GM15510 (cell line): ENCODE measurements around the gene RGS7.

Experiments used
- POLR2A ChIP-seq: IDR thresholded peaks from 3 replicates; pipeline ENCODE4 v1.6.1; 2011; ENCODE audit warnings: borderline replicate concordance; ENCODE audit not compliant: insufficient read length; ENCODE audit errors: extremely low read depth

The RGS7 gene

DNA sequence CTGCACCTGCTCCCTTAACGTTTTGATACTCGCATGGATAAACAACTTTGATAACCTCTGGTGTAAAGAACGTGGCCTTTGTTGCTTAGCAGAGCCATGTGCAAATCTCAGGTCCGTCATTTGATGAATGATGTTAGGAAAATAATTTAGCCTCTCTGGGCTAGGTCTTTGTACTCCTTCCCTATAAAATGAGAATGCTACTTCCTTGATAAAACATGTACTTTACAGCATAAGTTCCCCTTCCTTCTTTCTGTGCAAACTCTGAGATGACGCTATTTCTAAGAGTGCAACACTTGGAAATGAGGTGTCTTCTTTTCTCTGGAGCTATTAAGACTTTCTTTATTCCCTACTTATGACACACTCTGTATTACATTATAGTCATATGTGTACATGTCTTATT, 243.4 kb downstream of the RGS7 start:
- TF ChIP-seq POLR2A, result no peak

DNA sequence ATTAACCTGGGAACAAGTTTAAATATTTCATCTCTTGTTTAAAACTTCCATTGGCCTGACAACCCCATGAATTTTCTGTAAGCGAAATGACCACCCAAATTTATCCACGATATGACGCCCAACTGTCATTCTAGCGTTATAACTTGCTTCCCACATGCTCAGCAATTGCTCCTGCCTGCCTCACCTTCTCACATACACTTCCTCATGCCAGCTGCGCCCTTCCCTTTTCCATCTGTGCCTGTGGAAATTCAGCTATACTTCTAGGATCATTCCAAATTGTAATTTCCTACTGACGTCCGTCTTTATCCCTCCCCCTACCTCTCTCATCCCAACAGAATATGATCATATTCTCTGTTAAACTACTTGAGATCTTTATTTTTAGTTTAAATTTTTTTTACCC, 248.0 kb downstream of the RGS7 start:
- no peak for TF ChIP-seq POLR2A

DNA sequence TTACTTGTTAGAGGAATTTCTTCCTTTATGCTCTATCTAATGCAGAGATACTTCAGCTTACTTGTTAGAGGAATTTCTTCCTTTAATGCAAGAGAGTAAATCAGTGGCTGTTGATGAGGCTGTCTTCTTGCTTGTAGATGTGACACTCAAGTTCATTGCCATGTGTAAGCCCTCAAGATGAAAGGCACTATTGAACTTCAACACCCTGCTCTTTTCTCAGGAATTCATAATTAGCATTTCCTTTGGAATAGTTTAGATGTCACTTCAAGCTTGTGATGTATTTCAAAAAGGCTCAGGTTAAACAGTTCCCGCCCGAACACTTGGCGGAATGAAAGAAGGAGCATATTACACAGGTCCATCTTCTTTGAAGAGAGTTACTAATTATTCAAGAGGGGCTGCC, 251.9 kb downstream of the RGS7 start:
- no peak for TF ChIP-seq POLR2A

DNA sequence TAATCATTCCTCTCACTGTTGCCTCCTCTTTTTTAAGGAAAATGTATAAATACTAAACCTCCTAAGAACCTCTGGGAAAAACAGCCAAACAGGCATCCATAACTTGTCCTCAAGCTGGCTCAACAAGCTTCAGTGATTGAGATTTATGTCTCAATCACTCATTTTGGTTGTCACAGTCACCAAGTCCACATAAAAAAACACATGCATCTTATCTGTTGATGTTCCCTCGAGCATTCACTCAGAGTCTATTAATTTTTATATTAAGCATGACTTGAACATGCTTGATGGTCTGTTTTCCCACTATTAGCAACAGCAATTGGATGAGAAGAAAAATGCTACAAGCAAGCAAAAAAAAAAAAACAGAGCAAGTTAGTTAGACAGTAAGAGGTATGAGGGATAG, 254.3 kb downstream of the RGS7 start:
- no peak for TF ChIP-seq POLR2A

DNA sequence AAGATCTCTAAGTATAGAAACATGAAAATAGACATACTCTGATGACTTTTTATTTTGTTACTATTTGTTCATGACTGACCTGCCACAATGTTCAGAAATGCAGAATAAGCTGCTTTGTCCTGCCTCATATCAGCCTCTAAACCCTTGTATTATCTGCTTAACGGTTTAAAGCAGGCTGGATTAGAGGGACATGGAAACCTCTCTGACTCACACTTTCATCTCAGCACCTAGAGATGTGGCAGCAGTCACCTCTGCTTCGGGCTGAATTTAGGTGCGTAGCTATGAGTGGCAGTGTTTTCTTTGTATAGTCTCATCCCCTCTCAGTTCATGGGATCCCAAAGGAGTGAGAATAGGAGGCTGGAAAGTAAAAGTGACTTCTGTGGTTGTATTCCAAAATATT, 255.4 kb downstream of the RGS7 start:
- no peak for TF ChIP-seq POLR2A

DNA sequence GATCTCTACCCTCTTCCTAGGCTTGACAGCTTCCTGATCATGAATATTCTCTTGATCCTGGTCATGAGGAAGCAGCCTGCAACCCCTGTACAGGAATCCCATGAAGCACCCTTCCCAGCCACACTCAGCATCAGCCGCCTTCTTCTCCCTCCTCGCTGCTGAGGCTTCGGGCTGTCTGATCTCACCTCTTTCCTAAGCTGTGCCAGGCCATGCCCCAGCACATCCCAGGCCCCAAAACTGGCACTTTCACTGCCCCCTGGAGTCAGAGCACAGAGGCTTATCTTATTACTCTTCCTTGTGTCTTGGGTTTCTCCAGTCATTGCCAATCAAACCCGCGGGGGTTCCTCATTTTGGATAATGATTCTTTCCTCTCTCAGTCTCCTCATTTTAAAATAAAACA, 259.5 kb downstream of the RGS7 start:
- TF ChIP-seq POLR2A, result no peak

DNA sequence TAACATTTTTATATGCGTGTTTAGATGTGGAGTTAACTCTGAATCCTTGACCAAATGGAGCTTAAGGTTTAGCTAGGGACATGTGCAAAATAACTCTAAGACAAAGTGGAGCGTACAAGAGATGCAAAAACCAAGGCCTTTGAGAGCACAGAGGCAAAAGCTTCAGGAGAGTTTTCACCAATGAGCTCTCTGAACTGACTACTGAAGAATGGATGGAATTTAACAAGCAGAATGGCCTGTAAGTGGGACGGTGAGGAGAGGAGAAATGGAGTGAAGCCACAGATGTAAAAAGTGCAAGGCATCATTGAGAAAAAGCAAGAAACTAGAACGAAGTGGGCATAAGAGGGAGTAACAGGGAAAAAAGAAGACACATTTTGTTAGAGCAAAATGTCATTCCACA, 260.0 kb downstream of the RGS7 start:
- TF ChIP-seq POLR2A, result no peak

DNA sequence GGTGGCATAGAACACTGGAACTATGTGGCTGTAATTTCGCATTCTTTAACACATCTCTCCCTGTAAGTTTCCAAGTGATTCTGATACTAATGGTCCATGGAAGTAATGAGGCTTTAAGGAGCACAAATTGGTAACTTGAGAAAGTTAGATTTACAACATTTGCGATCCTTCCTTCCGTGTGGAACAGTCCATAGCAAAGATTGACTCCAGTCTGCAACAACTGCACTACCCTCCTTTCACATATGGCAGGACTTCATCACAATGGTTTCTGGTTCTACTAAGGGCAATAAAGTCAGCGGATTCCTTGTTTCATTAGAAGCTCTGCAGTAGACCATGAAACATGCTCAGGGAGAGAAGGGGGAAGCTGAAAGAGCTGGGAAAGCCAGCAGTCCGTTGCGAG, 261.2 kb downstream of the RGS7 start:
- TF ChIP-seq POLR2A, result no peak

DNA sequence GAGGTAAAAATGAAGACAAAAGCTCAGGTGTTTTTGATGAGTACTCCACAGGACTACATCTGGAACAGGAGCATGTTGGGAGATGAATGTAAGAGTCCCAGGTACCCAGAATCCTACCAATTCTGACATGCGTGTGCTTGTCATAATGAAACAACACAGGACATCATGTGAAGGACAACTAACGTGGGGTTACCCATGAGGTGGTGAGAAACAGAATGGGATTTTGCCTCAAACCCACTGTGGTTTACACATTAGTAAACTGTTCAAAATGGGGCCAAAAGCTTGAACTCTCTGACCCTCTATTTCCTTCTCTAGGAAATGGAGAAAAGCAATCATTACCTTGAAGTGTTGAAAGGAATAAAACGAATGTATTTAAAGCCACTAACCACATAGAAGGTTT, 266.2 kb downstream of the RGS7 start:
- TF ChIP-seq POLR2A, result no peak

DNA sequence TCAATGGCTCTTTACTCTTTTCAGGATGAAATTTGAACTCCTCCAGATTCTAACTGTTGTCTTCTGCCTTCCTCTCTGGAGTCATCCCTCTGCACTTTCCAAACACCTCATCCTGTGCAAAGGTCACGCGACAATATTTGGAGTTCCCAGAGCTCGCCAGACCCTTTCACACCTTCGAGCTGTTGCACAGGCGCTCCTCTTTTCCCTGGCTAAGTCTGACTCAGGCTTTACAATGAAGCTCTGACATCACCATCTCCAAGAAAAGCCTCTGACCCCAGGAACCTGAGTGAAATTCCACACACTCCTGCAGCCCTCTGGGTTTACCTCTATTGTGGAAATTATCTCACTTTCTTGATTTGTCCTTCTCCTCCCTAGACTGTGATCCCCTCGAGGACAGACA, 270.3 kb downstream of the RGS7 start:
- no peak for TF ChIP-seq POLR2A

DNA sequence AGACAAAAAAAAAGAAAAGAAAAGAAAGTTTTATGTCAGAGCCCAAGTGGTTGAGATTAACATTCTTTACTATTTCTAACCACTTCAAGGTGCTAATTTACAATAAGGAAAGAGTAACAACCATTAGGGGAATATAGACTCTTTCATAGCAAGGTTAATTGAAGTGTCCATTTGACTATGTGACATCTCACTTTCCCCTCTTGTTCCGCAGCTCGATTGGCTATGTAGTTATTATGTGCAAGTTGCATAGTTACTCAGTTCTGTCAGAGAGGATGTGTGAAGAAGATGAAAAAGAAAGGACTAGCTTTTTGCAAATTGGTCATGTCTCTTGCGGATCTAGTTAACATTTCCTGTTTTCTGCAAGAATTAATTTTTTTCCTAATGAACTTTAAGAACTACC, 273.7 kb downstream of the RGS7 start:
- TF ChIP-seq POLR2A, result no peak

DNA sequence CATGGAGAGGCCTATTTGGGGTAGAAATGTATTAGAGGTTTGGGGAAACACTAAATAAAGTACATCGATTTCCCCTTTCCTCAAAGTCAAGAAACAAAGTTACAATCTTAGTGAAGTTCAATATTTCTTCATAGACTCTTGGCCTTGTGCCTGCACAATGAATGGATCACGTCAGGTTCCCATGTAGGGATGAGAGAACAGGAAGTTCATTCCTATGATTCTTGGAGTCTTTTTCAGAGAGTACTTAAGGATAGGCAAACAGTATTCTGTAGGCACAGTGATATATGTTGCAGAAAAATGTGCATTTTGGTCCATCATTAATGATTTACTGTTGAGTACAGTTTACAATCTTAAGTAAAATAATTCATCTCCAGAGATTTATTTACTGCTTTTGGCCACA, 275.5 kb downstream of the RGS7 start:
- no peak for TF ChIP-seq POLR2A

DNA sequence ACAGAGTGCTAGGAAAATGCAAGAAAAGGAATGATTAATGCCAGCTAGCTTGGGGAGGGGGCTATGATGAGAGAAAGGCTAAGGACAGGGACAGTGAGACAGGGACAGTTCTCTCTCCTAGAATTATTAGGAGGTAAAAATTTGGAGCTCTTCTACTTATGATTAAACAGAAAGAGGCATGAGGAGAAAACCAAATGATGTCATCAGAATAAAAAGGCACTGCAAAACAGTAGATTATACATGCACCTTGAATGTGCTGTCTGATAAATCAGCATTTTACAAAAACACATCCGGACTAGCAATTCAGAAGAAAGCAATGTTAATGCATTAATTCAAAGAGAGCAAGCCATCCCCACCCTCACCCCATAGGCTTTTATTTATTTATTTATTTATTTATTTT, 277.5 kb downstream of the RGS7 start:
- TF ChIP-seq POLR2A, result no peak

DNA sequence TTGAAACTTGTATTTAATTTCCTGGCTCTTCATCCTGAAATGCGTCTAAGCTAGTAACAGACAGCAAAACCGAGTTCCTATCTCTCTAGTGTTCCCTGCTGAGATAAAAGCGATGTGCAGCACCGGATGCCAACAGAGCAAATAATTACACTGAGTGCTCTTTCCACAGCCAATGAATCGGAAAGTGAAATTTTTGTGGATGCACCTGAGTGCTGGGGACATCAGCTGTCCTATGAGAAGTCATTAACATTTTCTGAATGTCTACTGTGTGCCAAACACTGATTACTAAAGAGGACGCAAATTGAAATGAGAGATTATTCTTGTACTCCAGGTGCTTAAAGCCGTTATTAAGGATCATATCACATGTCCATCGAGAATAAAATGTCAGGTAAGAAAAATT, 278.0 kb downstream of the RGS7 start:
- no peak for TF ChIP-seq POLR2A

DNA sequence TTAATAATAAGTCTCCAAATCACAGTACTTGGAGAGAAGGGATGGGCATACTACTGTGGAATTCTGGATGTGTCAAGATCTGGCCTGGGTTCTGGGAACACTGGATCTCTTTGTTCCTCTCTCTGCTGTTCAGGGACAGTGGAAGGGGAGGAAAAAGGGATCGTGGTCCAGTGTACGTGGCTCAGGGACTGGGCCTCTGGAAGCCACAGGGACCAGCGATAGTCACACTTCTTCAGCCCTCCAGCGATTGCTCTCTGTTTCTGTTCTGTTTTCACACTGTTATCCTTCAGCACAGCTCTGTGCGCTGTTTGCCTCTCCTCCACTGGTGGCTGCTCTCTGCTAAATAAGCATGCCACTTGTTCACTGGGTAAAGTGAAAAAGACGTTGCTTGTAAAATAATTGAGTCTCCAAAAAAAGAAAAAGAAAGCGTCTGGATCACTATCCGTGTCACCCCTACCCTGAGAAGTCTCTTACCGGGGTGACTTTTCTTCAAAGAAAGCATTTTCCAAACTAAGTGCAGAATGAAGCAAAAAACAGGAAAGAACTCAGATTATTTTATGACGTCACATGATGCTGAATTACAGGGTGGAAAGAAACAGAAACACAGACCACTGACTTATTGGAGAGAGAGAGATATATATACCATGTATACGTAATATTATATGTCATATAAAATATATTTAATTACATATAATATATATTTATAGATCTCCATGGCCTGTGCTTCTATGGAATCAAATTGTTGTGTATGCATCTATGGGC, 279.4 kb downstream of the RGS7 start:
- no peak for TF ChIP-seq POLR2A

DNA sequence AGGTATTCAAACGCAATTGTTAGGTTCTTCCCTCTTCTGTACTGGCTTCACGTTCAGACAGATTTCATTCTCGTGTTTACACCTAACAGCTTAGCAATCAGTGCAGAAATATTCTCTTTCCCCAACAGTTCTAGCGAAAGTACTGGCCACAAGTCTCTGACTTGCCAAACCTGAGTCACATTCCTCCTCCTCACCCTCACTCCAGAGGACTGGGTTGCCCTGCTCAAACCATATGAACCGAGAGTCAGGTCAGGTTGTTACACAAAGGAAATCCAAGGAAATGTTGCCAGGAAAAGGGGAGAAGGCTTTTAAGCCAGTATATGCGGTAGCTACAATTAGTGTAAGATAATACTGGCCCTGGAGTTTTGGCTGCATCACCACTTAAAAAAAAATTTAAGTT, 282.5 kb downstream of the RGS7 start:
- TF ChIP-seq POLR2A, result no peak

DNA sequence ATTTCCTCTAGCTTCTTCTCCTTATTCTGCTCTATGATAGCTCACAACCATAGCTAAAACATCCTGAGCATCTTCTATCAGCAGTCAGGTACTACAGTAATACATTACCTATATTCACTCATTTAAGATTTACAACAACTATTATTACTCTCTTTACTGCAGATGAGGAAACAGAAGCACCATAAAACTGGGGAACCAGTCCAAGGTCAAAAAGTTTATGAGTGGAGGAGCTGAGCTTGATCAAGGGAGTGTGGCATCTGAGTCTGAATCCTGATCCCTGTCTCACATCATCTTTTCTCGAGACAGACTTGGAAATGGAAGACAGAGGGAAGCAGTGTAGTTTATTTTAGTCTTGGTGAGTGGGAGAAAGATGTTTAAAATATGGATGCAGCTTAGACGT, 288.6 kb downstream of the RGS7 start:
- no peak for TF ChIP-seq POLR2A
